ENCODE results near the gene SUCLG2. TPM values are rescaled to one million over a fixed set of nuclear protein-coding genes. Genes with fewer than 3 reads are reported as not detected.

SUCLG2 gene
- total and polyA plus RNA-seq, 4 donors = 38.2 to 71.9 (median 44.5) TPM

GRCh38 chr3:67419218-67419529 lies 235.2 kb downstream of the SUCLG2 start:
- H3K36me3 ChIP-seq (ENCODE audit: control insufficient read depth in 1 of 2, insufficient read depth in 2 of 2, low read length in 1 of 2) = no peaks in the 10 kb centered on the region
- H3K27me3 ChIP-seq (ENCODE audit: control insufficient read depth in 1 of 2, insufficient read depth in 2 of 2, low read length in 1 of 2) = no peaks in the 10 kb centered on the region
- 97 to 99% methylated on average over 2 of the region's 2 CpGs for WGBS, 2 donors
- intact Hi-C loops (cut with DNase I) = no loop called here
- H3K27ac ChIP-seq (ENCODE audit: low read depth in 1 of 2, low read length in 2 of 2) = no peak overlapping the region
- DNase-seq (no peak), ATAC-seq (ENCODE audit: low FRiP score) (no peak)
- H3K9me3 ChIP-seq (ENCODE audit: control insufficient read depth, low read length) = no peaks in the 10 kb centered on the region
- no peaks in the 10 kb centered on the region for H3K4me1 ChIP-seq (ENCODE audit: control insufficient read depth in 1 of 2, insufficient read depth in 2 of 2, low read length in 2 of 2)
- H3K4me3 ChIP-seq (ENCODE audit: low read length in 2 of 2) = no peak overlapping the region

GRCh38 chr3:67418426-67419217 lies 235.8 kb downstream of the SUCLG2 start:
- 84 to 91% methylated on average over 3 of the region's 3 CpGs for WGBS, 2 donors
- H3K4me3 ChIP-seq (ENCODE audit: low read length in 2 of 2) = no peak overlapping the region
- H3K36me3 ChIP-seq (ENCODE audit: control insufficient read depth in 1 of 2, insufficient read depth in 2 of 2, low read length in 1 of 2) = no peaks in the 10 kb centered on the region
- H3K4me1 ChIP-seq (ENCODE audit: control insufficient read depth in 1 of 2, insufficient read depth in 2 of 2, low read length in 2 of 2) = no peaks in the 10 kb centered on the region
- intact Hi-C loops (cut with DNase I) = no loop called here
- DNase-seq = no peak
- H3K27ac ChIP-seq (ENCODE audit: low read depth in 1 of 2, low read length in 2 of 2) = no peak overlapping the region
- no peaks in the 10 kb centered on the region for H3K27me3 ChIP-seq (ENCODE audit: control insufficient read depth in 1 of 2, insufficient read depth in 2 of 2, low read length in 1 of 2)
- no peak for ATAC-seq (ENCODE audit: low FRiP score)
- H3K9me3 ChIP-seq (ENCODE audit: control insufficient read depth, low read length) = no peaks in the 10 kb centered on the region

GRCh38 chr3:67416703-67417102 lies 237.7 kb downstream of the SUCLG2 start:
- intact Hi-C loops (cut with DNase I) = no loop called here
- H3K4me3 ChIP-seq (ENCODE audit: low read length in 2 of 2) = no peak overlapping the region
- no peak for ATAC-seq (ENCODE audit: low FRiP score)
- no peaks in the 10 kb centered on the region for H3K36me3 ChIP-seq (ENCODE audit: control insufficient read depth in 1 of 2, insufficient read depth in 2 of 2, low read length in 1 of 2)
- no peaks in the 10 kb centered on the region for H3K27me3 ChIP-seq (ENCODE audit: control insufficient read depth in 1 of 2, insufficient read depth in 2 of 2, low read length in 1 of 2)
- no peaks in the 10 kb centered on the region for H3K4me1 ChIP-seq (ENCODE audit: control insufficient read depth in 1 of 2, insufficient read depth in 2 of 2, low read length in 2 of 2)
- no peak for DNase-seq
- WGBS, 2 donors = 94 to 97% methylated on average over 1 of the region's 1 CpG
- H3K27ac ChIP-seq (ENCODE audit: low read depth in 1 of 2, low read length in 2 of 2) = no peak overlapping the region
- no peaks in the 10 kb centered on the region for H3K9me3 ChIP-seq (ENCODE audit: control insufficient read depth, low read length)

- H3K4me3 ChIP-seq (ENCODE audit: low read length in 2 of 2) = no peak overlapping the region
- H3K4me1 ChIP-seq (ENCODE audit: control insufficient read depth in 1 of 2, insufficient read depth in 2 of 2, low read length in 2 of 2) = no peaks in the 10 kb centered on the region
- DNase-seq (no peak), ATAC-seq (ENCODE audit: low FRiP score) (no peak)
- no peaks in the 10 kb centered on the region for H3K36me3 ChIP-seq (ENCODE audit: control insufficient read depth in 1 of 2, insufficient read depth in 2 of 2, low read length in 1 of 2)
- H3K27me3 ChIP-seq (ENCODE audit: control insufficient read depth in 1 of 2, insufficient read depth in 2 of 2, low read length in 1 of 2) = no peaks in the 10 kb centered on the region
- no peak overlapping the region for H3K27ac ChIP-seq (ENCODE audit: low read depth in 1 of 2, low read length in 2 of 2)
- H3K9me3 ChIP-seq (ENCODE audit: control insufficient read depth, low read length) = no peaks in the 10 kb centered on the region
- WGBS, 2 donors = 0 to 44% methylated on average over 1 of the region's 1 CpG
- intact Hi-C loops (cut with DNase I) = no loop called here
Observed at GRCh38 chr3:67415511-67415910, 238.9 kb downstream of the SUCLG2 start.

GRCh38 chr3:67414740-67415139 lies 239.7 kb downstream of the SUCLG2 start:
- H3K4me3 ChIP-seq (ENCODE audit: low read length in 2 of 2) = no peak overlapping the region
- H3K36me3 ChIP-seq (ENCODE audit: control insufficient read depth in 1 of 2, insufficient read depth in 2 of 2, low read length in 1 of 2) = no peaks in the 10 kb centered on the region
- H3K9me3 ChIP-seq (ENCODE audit: control insufficient read depth, low read length) = no peaks in the 10 kb centered on the region
- DNase-seq (no peak), ATAC-seq (ENCODE audit: low FRiP score) (no peak)
- intact Hi-C loops (cut with DNase I) = no loop called here
- WGBS, 2 donors = 99% methylated on average over 5 of the region's 5 CpGs
- H3K27me3 ChIP-seq (ENCODE audit: control insufficient read depth in 1 of 2, insufficient read depth in 2 of 2, low read length in 1 of 2) = no peaks in the 10 kb centered on the region
- H3K4me1 ChIP-seq (ENCODE audit: control insufficient read depth in 1 of 2, insufficient read depth in 2 of 2, low read length in 2 of 2) = no peaks in the 10 kb centered on the region
- no peak overlapping the region for H3K27ac ChIP-seq (ENCODE audit: low read depth in 1 of 2, low read length in 2 of 2)

GRCh38 chr3:67405193-67405592 lies 249.2 kb downstream of the SUCLG2 start:
- no peak for DNase-seq
- Histone ChIP-seq H3K27ac (ENCODE audit: low read depth in 1 of 2, low read length in 2 of 2) (no peak overlapping the region), H3K4me3 (ENCODE audit: low read length in 2 of 2) (no peak overlapping the region), H3K36me3 (ENCODE audit: control insufficient read depth in 1 of 2, insufficient read depth in 2 of 2, low read length in 1 of 2) (peaks cover 0 to 3% of the 10 kb centered on the region in 2 donors), H3K27me3 (ENCODE audit: control insufficient read depth in 1 of 2, insufficient read depth in 2 of 2, low read length in 1 of 2) (no peaks in the 10 kb centered on the region), H3K4me1 (ENCODE audit: control insufficient read depth in 1 of 2, insufficient read depth in 2 of 2, low read length in 2 of 2) (no peaks in the 10 kb centered on the region), H3K9me3 (ENCODE audit: control insufficient read depth, low read length) (peaks cover 2% of the 10 kb centered on the region)
- no peak for ATAC-seq (ENCODE audit: low FRiP score)
- intact Hi-C loops (cut with DNase I) = no loop called here

- H3K9me3 ChIP-seq (ENCODE audit: control insufficient read depth, low read length) = peaks cover 2% of the 10 kb centered on the region
- peaks cover 0 to 3% of the 10 kb centered on the region in 2 donors for H3K36me3 ChIP-seq (ENCODE audit: control insufficient read depth in 1 of 2, insufficient read depth in 2 of 2, low read length in 1 of 2)
- intact Hi-C loops (cut with DNase I) = no loop called here
- no peaks in the 10 kb centered on the region for H3K4me1 ChIP-seq (ENCODE audit: control insufficient read depth in 1 of 2, insufficient read depth in 2 of 2, low read length in 2 of 2)
- H3K27ac ChIP-seq (ENCODE audit: low read depth in 1 of 2, low read length in 2 of 2) = no peak overlapping the region
- H3K4me3 ChIP-seq (ENCODE audit: low read length in 2 of 2) = no peak overlapping the region
- no peaks in the 10 kb centered on the region for H3K27me3 ChIP-seq (ENCODE audit: control insufficient read depth in 1 of 2, insufficient read depth in 2 of 2, low read length in 1 of 2)
- ATAC-seq (ENCODE audit: low FRiP score) (no peak), DNase-seq (no peak)
- 87 to 92% methylated on average over 3 of the region's 3 CpGs for WGBS, 2 donors
Observed at GRCh38 chr3:67402873-67403272, 251.5 kb downstream of the SUCLG2 start.

- no peak overlapping the region for H3K4me3 ChIP-seq (ENCODE audit: low read length in 2 of 2)
- ATAC-seq (ENCODE audit: low FRiP score) = no peak
- peaks cover 2% of the 10 kb centered on the region for H3K9me3 ChIP-seq (ENCODE audit: control insufficient read depth, low read length)
- H3K4me1 ChIP-seq (ENCODE audit: control insufficient read depth in 1 of 2, insufficient read depth in 2 of 2, low read length in 2 of 2) = no peaks in the 10 kb centered on the region
- 93 to 95% methylated on average over 3 of the region's 3 CpGs for WGBS, 2 donors
- H3K27ac ChIP-seq (ENCODE audit: low read depth in 1 of 2, low read length in 2 of 2) = no peak overlapping the region
- intact Hi-C loops (cut with DNase I) = no loop called here
- H3K36me3 ChIP-seq (ENCODE audit: control insufficient read depth in 1 of 2, insufficient read depth in 2 of 2, low read length in 1 of 2) = peaks cover 0 to 3% of the 10 kb centered on the region in 2 donors
- no peaks in the 10 kb centered on the region for H3K27me3 ChIP-seq (ENCODE audit: control insufficient read depth in 1 of 2, insufficient read depth in 2 of 2, low read length in 1 of 2)
- no peak for DNase-seq
Observed at GRCh38 chr3:67401921-67402320, 252.5 kb downstream of the SUCLG2 start.

GRCh38 chr3:67400476-67400875 lies 253.9 kb downstream of the SUCLG2 start:
- no peak for DNase-seq
- Histone ChIP-seq H3K4me1 (ENCODE audit: control insufficient read depth in 1 of 2, insufficient read depth in 2 of 2, low read length in 2 of 2) (no peaks in the 10 kb centered on the region), H3K4me3 (ENCODE audit: low read length in 2 of 2) (no peak overlapping the region), H3K27me3 (ENCODE audit: control insufficient read depth in 1 of 2, insufficient read depth in 2 of 2, low read length in 1 of 2) (no peaks in the 10 kb centered on the region), H3K27ac (ENCODE audit: low read depth in 1 of 2, low read length in 2 of 2) (no peak overlapping the region), H3K9me3 (ENCODE audit: control insufficient read depth, low read length) (peaks cover 2% of the 10 kb centered on the region), H3K36me3 (ENCODE audit: control insufficient read depth in 1 of 2, insufficient read depth in 2 of 2, low read length in 1 of 2) (peaks cover 0 to 3% of the 10 kb centered on the region in 2 donors)
- intact Hi-C loops (cut with DNase I) = no loop called here
- WGBS, 2 donors = 93 to 95% methylated on average over 6 of the region's 6 CpGs
- ATAC-seq (ENCODE audit: low FRiP score) = no peak

All from aorta (tissue), 5 donors.